NCI-H2029 (cell line): ENCODE results near the gene SLITRK4.

Source experiments
- DNase-seq: peaks from one replicate; lab custom pipeline; 2025; lab: John Stamatoyannopoulos, UW

The SLITRK4 gene

DNA sequence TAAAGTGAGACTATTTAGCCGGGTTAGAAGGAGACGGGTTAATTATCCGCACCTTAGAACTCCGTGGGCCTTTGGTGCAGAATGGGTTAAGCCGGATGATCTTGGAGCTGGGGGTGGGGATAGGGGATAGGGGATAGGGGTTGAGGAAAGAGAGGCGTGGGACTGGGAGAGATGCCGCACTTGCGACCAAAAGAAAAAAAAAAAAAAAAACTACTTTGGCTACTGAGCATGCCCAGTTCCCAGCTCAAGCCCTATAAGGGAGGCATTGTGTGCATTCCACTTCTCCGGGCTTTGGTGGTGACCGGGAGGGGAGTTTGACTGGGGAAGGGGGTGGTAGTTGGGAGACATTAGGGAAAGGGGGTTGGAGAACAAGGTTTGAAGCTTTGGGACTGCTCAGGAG is at the start of gene SLITRK4:
Gene SLITRK4, minus strand, starts transcription at position 187 of the 400 bp plus-strand sequence. CDS start 4,993 bp downstream, outside the sequence.
- no peak for DNase-seq

GRCh38 chrX:143683486-143683885 is 47.6 kb upstream of the SLITRK4 start:
- no peak for DNase-seq

DNA sequence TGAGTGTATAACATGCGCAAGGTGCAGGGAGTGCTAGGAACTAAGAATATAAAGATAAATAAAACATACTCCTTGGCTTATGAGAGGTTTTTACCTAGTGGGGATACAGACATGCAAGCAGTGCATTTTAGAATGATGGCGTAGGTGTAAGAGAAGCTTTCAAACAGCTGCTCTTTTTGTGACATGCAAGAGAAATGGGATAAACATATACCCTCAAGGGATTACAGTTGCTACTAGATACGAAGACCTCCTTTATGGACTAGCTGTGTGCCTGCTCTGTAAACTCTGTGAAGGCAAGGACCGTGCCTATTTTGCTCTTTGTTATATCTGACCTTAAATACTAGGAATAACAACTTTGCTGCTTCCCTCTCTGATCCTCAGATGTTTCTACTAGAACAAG is 39.0 kb upstream of the SLITRK4 start:
- DNase-seq, result no peak

- DNase-seq, result no peak
Measured at GRCh38 chrX:143669395-143669794, 33.5 kb upstream of the SLITRK4 start.

DNA sequence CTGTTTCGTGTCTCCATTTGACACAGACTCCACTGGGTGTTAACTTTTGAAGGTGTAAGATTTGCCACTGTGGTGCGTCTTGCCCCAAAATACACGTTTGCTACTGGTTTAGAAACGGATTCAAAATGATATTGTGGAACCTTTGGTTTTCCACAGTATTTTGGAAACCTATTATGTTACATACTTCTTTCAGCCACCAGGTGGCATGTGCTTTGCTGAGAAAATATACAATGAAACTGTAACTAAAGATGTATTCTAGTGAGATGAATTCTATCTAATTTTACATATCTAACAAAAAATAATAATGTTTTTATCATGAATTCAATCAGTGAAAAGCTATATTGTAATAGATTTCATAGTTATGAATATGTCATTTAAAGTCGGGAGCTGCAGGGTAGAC is 28.4 kb upstream of the SLITRK4 start:
- DNase-seq, result no peak

GRCh38 chrX:143663755-143664154 is 27.9 kb upstream of the SLITRK4 start:
- no peak for DNase-seq

DNA sequence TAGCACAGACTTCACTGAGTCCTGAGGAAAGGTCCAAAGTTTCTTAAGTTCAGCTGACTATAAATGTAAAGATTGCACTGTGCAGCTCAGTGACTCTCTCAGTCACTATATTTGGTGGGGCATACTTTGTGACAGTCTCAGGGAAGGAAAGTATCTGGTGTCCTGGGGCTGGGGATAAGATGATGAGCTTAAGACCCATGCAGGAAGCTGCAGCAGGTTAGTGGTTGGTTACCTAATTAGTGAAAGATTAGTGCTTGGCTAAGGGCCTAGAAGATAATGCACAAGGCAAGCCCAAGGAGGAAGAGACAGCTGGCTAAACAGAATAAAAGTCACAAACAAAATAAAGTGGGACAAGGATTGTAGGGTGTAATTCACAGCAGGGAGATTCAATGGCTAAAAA is 25.4 kb upstream of the SLITRK4 start:
- DNase-seq, result no peak

DNA sequence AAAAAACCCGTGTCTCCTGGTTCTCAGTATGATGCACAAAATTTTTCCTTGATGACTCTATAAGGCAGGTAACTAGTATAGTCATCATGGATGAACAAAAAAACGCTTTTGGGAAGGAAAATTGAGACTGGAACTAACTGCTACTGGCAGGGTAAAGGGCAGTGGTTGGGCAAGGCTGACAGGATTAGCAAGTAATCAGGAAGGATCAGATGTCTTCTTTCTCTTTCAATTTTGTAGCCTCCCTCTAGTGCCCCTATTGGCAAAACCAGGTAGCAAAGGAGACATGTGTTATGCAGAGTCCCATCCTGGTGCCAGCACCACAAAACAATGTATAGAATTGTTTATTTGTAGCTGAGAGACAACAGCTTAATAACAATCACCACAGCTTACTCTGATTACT is 12.8 kb upstream of the SLITRK4 start:
- DNase-seq, result peak; percentile 18

DNA sequence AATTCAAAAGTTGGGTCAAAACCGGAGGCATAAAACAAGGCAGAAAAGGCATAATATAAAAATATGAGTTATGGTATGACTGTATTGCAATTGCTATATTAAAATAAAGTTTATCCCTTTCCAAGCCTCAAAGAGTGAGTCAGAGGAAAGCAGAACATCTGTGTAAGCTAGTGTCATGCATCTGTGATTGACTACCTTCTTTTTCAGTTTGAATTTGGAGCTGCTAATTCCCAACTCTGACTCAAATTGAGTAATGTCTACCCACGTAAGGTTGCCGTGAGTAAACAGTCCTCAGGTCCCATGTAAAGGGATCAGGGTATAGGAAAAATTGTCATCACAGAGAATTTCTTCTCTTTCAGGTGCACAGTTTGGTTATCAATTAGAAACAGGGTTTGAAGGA is 6.5 kb upstream of the SLITRK4 start:
- DNase-seq, result no peak

- no peak for DNase-seq
Measured at GRCh38 chrX:143636831-143637230, 930 bp upstream of the SLITRK4 start.

DNA sequence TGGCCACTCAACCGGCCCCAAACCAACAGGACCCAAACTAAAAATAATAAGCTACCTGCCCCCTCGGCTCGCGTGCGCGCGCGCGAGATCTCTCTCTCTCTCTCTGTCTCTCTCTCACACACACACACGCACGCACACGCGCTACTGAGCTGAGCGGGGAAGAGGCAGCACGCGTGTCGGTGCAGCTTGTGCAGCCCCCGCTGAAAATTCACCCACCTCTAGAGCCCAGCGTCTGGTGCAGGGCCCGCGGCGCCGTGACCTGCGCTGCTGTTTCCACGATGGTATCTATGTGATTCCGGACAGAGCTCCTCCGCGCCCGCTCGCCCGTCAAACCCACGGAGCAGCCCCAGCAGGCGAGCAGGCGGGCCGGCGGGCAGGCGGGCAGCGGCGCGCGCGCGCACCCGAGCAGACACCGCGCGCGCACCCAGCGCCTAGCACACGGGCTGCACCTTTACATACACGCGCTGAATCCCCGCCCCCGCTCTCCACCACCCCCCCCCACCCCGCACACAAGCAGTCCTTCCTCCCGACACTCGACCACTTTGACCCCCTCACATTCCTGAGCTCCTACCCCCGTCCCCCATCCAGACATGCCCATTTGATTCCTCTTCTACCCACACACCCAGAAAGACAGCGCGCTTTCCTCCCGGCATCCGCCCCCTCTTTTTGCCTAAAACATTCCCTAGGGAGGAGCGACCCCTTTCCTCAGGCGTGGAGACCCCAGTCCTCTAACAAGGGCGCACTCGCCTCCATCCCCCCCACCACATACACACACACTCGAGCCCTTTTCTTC is 1.0 kb downstream of the SLITRK4 start:
- DNase-seq, result no peak

DNA sequence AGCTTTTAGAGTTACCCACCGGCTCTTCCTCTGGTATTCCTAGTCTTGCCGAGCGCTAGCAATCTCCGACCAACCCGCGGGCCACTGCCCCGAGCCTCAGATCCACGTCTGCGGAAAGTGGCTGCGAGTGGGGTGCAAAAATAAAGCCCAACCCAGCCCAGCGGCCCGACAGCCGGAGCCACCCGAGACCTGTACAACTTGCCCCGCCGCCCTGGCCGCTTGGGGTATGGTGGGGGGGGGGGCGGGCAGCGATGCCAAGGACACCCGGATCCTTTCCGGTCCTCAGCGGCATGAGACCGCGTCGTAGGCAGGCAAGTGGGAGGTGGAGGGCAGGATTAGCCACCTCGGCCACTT is 1.6 kb downstream of the SLITRK4 start:
- DNase-seq, result no peak

- DNase-seq, result no peak
Measured at GRCh38 chrX:143633461-143634308, 2.2 kb downstream of the SLITRK4 start.

DNA sequence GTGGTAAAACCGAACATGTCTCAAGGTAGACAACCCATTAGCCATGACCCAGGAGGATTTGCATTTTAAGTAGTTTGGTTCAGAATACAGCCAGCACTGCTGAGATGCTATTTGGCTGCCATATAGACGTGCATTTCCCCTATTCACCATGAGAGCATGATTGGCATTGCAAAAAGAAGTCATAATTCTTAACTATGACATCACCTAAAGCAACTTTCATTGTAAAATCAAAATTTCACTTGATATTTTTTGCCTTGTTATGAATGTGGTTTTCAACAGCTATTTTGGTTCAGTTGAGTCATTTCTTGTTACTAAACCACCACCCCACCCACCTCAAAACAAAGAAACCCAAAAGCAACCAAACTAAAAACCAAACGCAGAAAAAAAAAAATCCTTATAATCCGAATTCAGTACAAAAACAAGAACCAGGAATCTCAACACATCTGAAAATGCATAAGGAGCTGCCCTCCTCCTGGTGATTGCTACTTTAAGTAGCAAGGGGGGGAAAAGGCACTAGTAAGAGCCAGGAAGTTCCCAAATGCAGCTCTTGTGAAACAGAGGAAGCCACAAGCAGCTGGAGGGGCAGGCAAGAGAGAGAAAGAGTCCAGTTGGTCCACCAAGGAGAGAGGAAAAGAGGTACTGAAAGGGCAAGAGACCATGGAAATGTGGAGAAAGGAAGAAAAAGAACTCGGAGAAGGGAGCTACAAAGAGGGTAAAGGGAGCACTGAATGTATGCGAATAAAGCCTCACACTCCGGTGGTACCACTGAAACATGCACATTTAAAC is 3.1 kb downstream of the SLITRK4 start:
- no peak for DNase-seq

GRCh38 chrX:143623657-143624056 is 12.2 kb downstream of the SLITRK4 start:
- DNase-seq, result no peak

GRCh38 chrX:143621276-143621675 is 14.6 kb downstream of the SLITRK4 start:
- no peak for DNase-seq

GRCh38 chrX:143615851-143616250 is 20.1 kb downstream of the SLITRK4 start:
- no peak for DNase-seq

DNA sequence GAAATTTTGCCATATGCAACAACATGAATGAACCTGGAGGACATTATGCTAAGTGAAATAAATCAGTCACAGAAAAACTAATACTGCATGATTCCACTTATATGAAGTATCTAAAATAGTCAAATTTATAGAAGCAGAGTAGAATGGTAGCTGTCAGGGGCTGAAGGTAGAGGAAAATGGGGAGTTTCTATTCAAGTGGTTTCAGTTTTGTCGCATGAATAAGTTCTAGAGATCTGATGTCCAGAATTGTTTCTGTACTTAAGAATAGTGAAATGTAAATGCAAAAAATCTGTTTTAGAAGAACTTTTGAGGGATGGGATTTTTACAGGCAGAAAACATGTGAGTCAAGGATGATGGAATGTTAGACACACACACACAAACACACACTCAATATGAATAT is 34.1 kb downstream of the SLITRK4 start:
- no peak for DNase-seq

DNA sequence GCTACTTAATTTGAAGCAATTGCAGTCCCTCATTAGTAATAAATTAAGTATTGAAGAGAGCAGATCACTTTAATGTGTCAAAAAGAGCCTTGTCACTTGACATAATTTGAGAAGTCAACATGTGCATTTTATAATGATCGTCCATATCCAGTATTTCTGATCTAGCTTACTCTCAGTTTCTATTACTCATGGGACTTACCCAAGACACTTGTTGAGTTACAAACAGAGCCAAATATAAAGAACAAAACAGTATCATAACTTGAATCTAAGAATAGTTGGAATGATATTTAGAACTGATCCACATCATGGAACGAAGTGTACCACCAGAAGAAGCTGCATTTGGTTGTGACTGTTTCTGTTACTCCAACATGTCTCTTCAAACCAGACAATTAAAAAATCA is 54.7 kb downstream of the SLITRK4 start:
- DNase-seq, result no peak

DNA sequence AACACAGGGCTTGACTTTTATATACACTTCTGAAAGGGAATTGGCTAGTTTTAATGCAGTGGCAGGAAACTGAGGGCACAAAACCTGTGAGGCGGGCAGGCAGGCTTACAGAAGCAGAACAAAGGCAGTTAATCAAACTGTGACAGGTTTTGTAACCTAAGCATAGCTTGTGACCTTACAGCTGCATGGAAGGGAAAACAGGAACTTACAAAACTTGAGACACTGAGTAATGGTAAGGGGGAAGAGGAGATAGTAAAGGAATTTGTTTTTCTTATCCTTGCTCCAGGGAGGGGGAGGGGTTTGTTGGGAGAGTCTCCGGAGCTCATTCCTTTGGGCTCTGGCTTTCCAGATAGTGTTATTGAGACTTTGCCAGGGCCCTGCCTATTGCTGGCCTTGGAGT is 55.6 kb downstream of the SLITRK4 start:
- DNase-seq, result no peak
